ENCODE results near the gene CYTIP.

DNA sequence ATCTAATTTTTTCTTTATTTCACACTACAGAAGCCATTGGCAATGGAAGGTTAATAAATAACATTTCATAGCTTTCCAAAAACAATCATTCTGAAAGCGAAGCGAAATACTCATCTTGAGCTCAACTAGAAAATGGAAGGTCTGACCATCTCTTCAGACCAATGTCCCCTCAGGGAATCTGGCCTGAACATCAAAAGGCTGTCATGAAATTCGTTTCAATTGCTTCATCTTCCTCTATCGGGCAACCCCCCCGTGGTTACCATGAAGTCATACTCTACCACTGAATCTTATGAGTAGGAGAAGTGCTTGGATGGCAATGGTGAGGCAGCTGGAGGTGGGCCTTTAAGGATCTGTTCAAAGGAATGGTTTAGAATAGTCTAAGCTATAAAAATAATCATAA lies 22.9 kb upstream of the CYTIP start:
- TF ChIP-seq, protein P1, sequence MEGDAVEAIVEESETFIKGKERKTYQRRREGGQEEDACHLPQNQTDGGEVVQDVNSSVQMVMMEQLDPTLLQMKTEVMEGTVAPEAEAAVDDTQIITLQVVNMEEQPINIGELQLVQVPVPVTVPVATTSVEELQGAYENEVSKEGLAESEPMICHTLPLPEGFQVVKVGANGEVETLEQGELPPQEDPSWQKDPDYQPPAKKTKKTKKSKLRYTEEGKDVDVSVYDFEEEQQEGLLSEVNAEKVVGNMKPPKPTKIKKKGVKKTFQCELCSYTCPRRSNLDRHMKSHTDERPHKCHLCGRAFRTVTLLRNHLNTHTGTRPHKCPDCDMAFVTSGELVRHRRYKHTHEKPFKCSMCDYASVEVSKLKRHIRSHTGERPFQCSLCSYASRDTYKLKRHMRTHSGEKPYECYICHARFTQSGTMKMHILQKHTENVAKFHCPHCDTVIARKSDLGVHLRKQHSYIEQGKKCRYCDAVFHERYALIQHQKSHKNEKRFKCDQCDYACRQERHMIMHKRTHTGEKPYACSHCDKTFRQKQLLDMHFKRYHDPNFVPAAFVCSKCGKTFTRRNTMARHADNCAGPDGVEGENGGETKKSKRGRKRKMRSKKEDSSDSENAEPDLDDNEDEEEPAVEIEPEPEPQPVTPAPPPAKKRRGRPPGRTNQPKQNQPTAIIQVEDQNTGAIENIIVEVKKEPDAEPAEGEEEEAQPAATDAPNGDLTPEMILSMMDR (IDR thresholded peaks at IDR 0.05; ENCODE audit: low read depth, low read length, missing input control): no peak
- TF ChIP-seq RAD21 (IDR thresholded peaks at IDR 0.05) (no peak), FOXA2 (IDR thresholded peaks at IDR 0.05) (no peak), JUND (IDR thresholded peaks at IDR 0.05) (no peak)
- TF ChIP-seq, protein P2, sequence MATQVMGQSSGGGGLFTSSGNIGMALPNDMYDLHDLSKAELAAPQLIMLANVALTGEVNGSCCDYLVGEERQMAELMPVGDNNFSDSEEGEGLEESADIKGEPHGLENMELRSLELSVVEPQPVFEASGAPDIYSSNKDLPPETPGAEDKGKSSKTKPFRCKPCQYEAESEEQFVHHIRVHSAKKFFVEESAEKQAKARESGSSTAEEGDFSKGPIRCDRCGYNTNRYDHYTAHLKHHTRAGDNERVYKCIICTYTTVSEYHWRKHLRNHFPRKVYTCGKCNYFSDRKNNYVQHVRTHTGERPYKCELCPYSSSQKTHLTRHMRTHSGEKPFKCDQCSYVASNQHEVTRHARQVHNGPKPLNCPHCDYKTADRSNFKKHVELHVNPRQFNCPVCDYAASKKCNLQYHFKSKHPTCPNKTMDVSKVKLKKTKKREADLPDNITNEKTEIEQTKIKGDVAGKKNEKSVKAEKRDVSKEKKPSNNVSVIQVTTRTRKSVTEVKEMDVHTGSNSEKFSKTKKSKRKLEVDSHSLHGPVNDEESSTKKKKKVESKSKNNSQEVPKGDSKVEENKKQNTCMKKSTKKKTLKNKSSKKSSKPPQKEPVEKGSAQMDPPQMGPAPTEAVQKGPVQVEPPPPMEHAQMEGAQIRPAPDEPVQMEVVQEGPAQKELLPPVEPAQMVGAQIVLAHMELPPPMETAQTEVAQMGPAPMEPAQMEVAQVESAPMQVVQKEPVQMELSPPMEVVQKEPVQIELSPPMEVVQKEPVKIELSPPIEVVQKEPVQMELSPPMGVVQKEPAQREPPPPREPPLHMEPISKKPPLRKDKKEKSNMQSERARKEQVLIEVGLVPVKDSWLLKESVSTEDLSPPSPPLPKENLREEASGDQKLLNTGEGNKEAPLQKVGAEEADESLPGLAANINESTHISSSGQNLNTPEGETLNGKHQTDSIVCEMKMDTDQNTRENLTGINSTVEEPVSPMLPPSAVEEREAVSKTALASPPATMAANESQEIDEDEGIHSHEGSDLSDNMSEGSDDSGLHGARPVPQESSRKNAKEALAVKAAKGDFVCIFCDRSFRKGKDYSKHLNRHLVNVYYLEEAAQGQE (IDR thresholded peaks at IDR 0.05): no peak
- TF ChIP-seq, protein P3, sequence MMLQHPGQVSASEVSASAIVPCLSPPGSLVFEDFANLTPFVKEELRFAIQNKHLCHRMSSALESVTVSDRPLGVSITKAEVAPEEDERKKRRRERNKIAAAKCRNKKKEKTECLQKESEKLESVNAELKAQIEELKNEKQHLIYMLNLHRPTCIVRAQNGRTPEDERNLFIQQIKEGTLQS (IDR thresholded peaks at IDR 0.05): no peak

Data from liver (tissue), 3 donors.